Neural progenitor cell (in vitro differentiated cells): ENCODE data around the gene SMARCD3.

ENCODE experiments used
- CTCF ChIP-seq: fragments of 200-600 bp; sonication (generic); IDR thresholded peaks from 2 replicates; pipeline ENCODE4 v1.5.1; 2017; ENCODE audit warnings: antibody characterized with exemption, mild to moderate bottlenecking
- EZH2 ChIP-seq: fragments of 200-600 bp; sonication (generic); IDR thresholded peaks from 2 replicates; pipeline ENCODE4 v1.6.1; 2017; ENCODE audit warnings: antibody characterized with exemption, mild to moderate bottlenecking, moderate library complexity
- EZH2phosphoT487 ChIP-seq: fragments of 200-600 bp; sonication (generic); IDR thresholded peaks from 2 replicates; pipeline ENCODE4 v1.6.1; 2017; ENCODE audit warnings: antibody characterized with exemption

- TF ChIP-seq CTCF, result no peak
- no peak for TF ChIP-seq EZH2
- no peak for TF ChIP-seq EZH2phosphoT487
These were observed 27.5 kb upstream of the SMARCD3 start for GRCh38 chr7:151275813-151276577.
